GM23338 (cell line): Measurements from ENCODE around the gene MYO1D.
A peak's percentile ranks its signal among the peaks of the same experiment; 100 is the strongest.

Experiments used
- CREB1 ChIP-seq: fragments of 250-450 bp; sonication (Bioruptor Pico); IDR thresholded peaks from 2 replicates; pipeline ENCODE4 v1.5.0; 2020; ENCODE audit warnings: low read depth, mild to moderate bottlenecking, moderate library complexity
- CTCF ChIP-seq, 2 experiments: fragments of 200-600 bp in 1 of 2; sonication (generic) in 1 of 2; conservative IDR thresholded peaks; 2 replicates each; pipeline versions ENCODE4 v1.5.1 to v1.6.1; 2016 to 2017; ENCODE audit warnings: antibody characterized with exemption in 2 of 2, low read depth in 2 of 2, mild to moderate bottlenecking in 2 of 2, moderate library complexity in 1 of 2
- ETS1 ChIP-seq: IDR thresholded peaks from 2 replicates; pipeline ENCODE4 v1.6.1; 2016; ENCODE audit warnings: antibody characterized with exemption
- EZH2 ChIP-seq: fragments of 200-600 bp; sonication (generic); IDR thresholded peaks from one replicate; pipeline ENCODE4 v1.8.0; 2017; ENCODE audit warnings: antibody characterized with exemption, mild to moderate bottlenecking, low read depth; ENCODE audit not compliant: unreplicated experiment
- EZH2phosphoT487 ChIP-seq: fragments of 200-600 bp; sonication (generic); IDR thresholded peaks from one replicate; pipeline ENCODE4 v1.8.1; 2018; ENCODE audit warnings: antibody characterized with exemption; ENCODE audit not compliant: unreplicated experiment
- JUNB ChIP-seq: IDR thresholded peaks from one replicate; pipeline ENCODE4 v1.6.1; 2016; ENCODE audit warnings: antibody characterized with exemption; ENCODE audit not compliant: unreplicated experiment
- NANOG ChIP-seq: IDR thresholded peaks from 2 replicates; pipeline ENCODE4 v1.6.1; 2016; ENCODE audit warnings: antibody characterized with exemption, borderline replicate concordance
- POLR2AphosphoS5 ChIP-seq: IDR thresholded peaks from 2 replicates; pipeline ENCODE4 v1.6.1; 2016; ENCODE audit warnings: antibody characterized with exemption, low read depth
- REST ChIP-seq: IDR thresholded peaks from one replicate; pipeline ENCODE4 v1.6.1; 2018; ENCODE audit warnings: antibody characterized with exemption; ENCODE audit not compliant: unreplicated experiment
- STAT1 ChIP-seq: IDR thresholded peaks from one replicate; pipeline ENCODE4 v1.6.1; 2016; ENCODE audit warnings: antibody characterized with exemption; ENCODE audit not compliant: unreplicated experiment

GRCh38 chr17:32877164-32877764, 340 bp upstream of the MYO1D start:
- TF ChIP-seq EZH2 (no peak), CTCF (conservative IDR thresholded peaks at IDR 0.05; ENCODE audit: low read depth in 2 of 2) (peak; percentile 61 to 62), ETS1 (no peak), EZH2phosphoT487 (no peak), POLR2AphosphoS5 (no peak), REST (no peak), STAT1 (no peak), CREB1 (CRISPR knock-in tag) (no peak), JUNB (no peak), NANOG (no peak)
